H9 (cell line): ENCODE data around the gene IKBKG. TPM values are rescaled to one million over a fixed set of nuclear protein-coding genes. Genes with fewer than 3 reads are reported as not detected.

ENCODE experiments used
- DNase-seq: peaks from one replicate; pipeline ENCODE4 v3.0.0-alpha.2; 2017
- H2AFZ ChIP-seq: one replicate; pipeline ENCODE4 v1.6.1; 2013; ENCODE audit warnings: mild to moderate bottlenecking, low read length, control low read depth, moderate library complexity
- H2AK5ac ChIP-seq: 2 replicates; pipeline ENCODE4 v1.6.1; 2013; ENCODE audit warnings: low read length, control low read depth, mixed read lengths; ENCODE audit not compliant: insufficient read length
- H2BK120ac ChIP-seq: one replicate; pipeline ENCODE4 v1.6.1; 2013; ENCODE audit warnings: low read depth, mild to moderate bottlenecking, low read length, control low read depth, inconsistent platforms; ENCODE audit not compliant: poor library complexity, severe bottlenecking
- H2BK12ac ChIP-seq: 2 replicates; pipeline ENCODE4 v1.6.1; 2013; ENCODE audit warnings: low read length, control low read depth, mixed read lengths, low read depth; ENCODE audit not compliant: insufficient read length
- H2BK15ac ChIP-seq: 2 replicates; pipeline ENCODE4 v1.6.1; 2013; ENCODE audit warnings: low read depth, low read length, control low read depth
- H2BK20ac ChIP-seq: one replicate; pipeline ENCODE4 v1.6.1; 2013; ENCODE audit warnings: low read depth, mild to moderate bottlenecking, low read length, control low read depth, inconsistent platforms; ENCODE audit not compliant: poor library complexity, severe bottlenecking
- H2BK5ac ChIP-seq: 2 replicates; pipeline ENCODE4 v1.6.1; 2013; ENCODE audit warnings: low read length, control low read depth, mixed read lengths; ENCODE audit not compliant: insufficient read length
- H3K14ac ChIP-seq: 2 replicates; pipeline ENCODE4 v1.6.1; 2013; ENCODE audit warnings: low read length, control low read depth; ENCODE audit not compliant: insufficient read depth
- H3K18ac ChIP-seq: 2 replicates; pipeline ENCODE4 v1.6.1; 2013; ENCODE audit warnings: low read depth, mild to moderate bottlenecking, mixed read lengths, low read length, control low read depth; ENCODE audit not compliant: insufficient read length
- H3K23ac ChIP-seq: 2 replicates; pipeline ENCODE4 v1.6.1; 2013; ENCODE audit warnings: low read length, control low read depth, mixed read lengths, low read depth; ENCODE audit not compliant: insufficient read length
- H3K23me2 ChIP-seq: 2 replicates; pipeline ENCODE4 v1.6.1; 2013; ENCODE audit warnings: low read depth, mild to moderate bottlenecking, mixed read lengths, low read length, control low read depth; ENCODE audit not compliant: insufficient read length, poor library complexity, severe bottlenecking
- H3K27ac ChIP-seq: 2 replicates; pipeline ENCODE4 v1.5.1; 2013; ENCODE audit warnings: low read length, control low read depth, mixed read lengths, low read depth; ENCODE audit not compliant: insufficient read length
- H3K27me3 ChIP-seq: 2 replicates; pipeline ENCODE4 v1.6.1; 2013; ENCODE audit warnings: low read length, control low read depth, inconsistent platforms; ENCODE audit not compliant: insufficient read depth
- H3K4ac ChIP-seq: 2 replicates; pipeline ENCODE4 v1.6.1; 2013; ENCODE audit warnings: low read depth, mild to moderate bottlenecking, control low read depth, inconsistent platforms, low read length, moderate library complexity
- H3K4me1 ChIP-seq: 2 replicates; pipeline ENCODE4 v1.6.1; 2013; ENCODE audit warnings: low read length, control low read depth, inconsistent platforms; ENCODE audit not compliant: insufficient read depth
- H3K4me2 ChIP-seq: 2 replicates; pipeline ENCODE4 v1.6.1; 2013; ENCODE audit warnings: low read length, control low read depth, mixed read lengths; ENCODE audit not compliant: insufficient read length, insufficient read depth
- H3K56ac ChIP-seq: 2 replicates; pipeline ENCODE4 v1.6.1; 2013; ENCODE audit warnings: low read depth, mild to moderate bottlenecking, mixed read lengths, low read length, control low read depth; ENCODE audit not compliant: insufficient read length
- H3K79me1 ChIP-seq: 2 replicates; pipeline ENCODE4 v1.6.1; 2013; ENCODE audit warnings: low read depth, mild to moderate bottlenecking, moderate library complexity, low read length, control low read depth, inconsistent platforms; ENCODE audit not compliant: insufficient read depth, poor library complexity, severe bottlenecking
- H3K79me2 ChIP-seq: 2 replicates; pipeline ENCODE4 v1.6.1; 2013; ENCODE audit warnings: low read length, control low read depth, inconsistent platforms; ENCODE audit not compliant: insufficient read depth
- H3K9ac ChIP-seq: 2 replicates; pipeline ENCODE4 v1.6.1; 2013; ENCODE audit warnings: low read length, control low read depth, mixed read lengths; ENCODE audit not compliant: insufficient read length; ENCODE audit errors: extremely low read depth
- H3K9me3 ChIP-seq: one replicate; pipeline ENCODE4 v1.6.1; 2013; ENCODE audit warnings: low read depth, low read length, inconsistent platforms; ENCODE audit not compliant: control insufficient read depth
- H3T11ph ChIP-seq: one replicate; pipeline ENCODE4 v1.6.1; 2013; ENCODE audit warnings: mild to moderate bottlenecking, low read length, control low read depth, inconsistent platforms
- H4K20me1 ChIP-seq: one replicate; pipeline ENCODE4 v1.6.1; 2013; ENCODE audit not compliant: control insufficient read depth, insufficient read length, insufficient read depth
- H4K5ac ChIP-seq: 2 replicates; pipeline ENCODE4 v1.6.1; 2013; ENCODE audit warnings: low read depth, mild to moderate bottlenecking, mixed read lengths, low read length, control low read depth; ENCODE audit not compliant: insufficient read length
- H4K8ac ChIP-seq: replicated peaks from 2 replicates; pipeline ENCODE4 v1.6.1; 2013; ENCODE audit warnings: low read length, control low read depth, mixed read lengths, low read depth; ENCODE audit not compliant: insufficient read length
- H4K91ac ChIP-seq: 2 replicates; pipeline ENCODE4 v1.6.1; 2013; ENCODE audit warnings: low read depth, mild to moderate bottlenecking, moderate library complexity, mixed read lengths, low read length, control low read depth; ENCODE audit not compliant: insufficient read length
- H3K27ac Mint-ChIP-seq, 3 experiments: 2 replicates in 2 of 3; 3 replicates in 1 of 3; pipeline ENCODE4 v1.8.0; 2020 to 2021; ENCODE audit warnings: mixed read lengths in 3 of 3, mild to moderate bottlenecking in 1 of 3, moderate library complexity in 1 of 3
- H3K27me3 Mint-ChIP-seq: 2 replicates; pipeline ENCODE4 v1.8.0; 2021; ENCODE audit warnings: low read depth, mild to moderate bottlenecking, moderate library complexity, mixed read lengths
- H3K36me3 Mint-ChIP-seq, 3 experiments: 2 replicates in 2 of 3; 3 replicates in 1 of 3; pipeline ENCODE4 v1.8.0; 2020 to 2021; ENCODE audit warnings: low read depth in 3 of 3, mixed read lengths in 3 of 3; ENCODE audit not compliant: insufficient read depth in 1 of 3
- H3K4me1 Mint-ChIP-seq, 2 experiments: 2 replicates each; pipeline ENCODE4 v1.8.0; 2020; ENCODE audit warnings: mixed read lengths in 2 of 2
- H3K4me3 Mint-ChIP-seq, 2 experiments: 2 replicates in 1 of 2; 3 replicates in 1 of 2; pipeline ENCODE4 v1.8.0; 2020 to 2021; ENCODE audit warnings: mild to moderate bottlenecking in 2 of 2, mixed read lengths in 2 of 2, moderate library complexity in 1 of 2
- H3K9me3 Mint-ChIP-seq, 2 experiments: 2 replicates in 1 of 2; 3 replicates in 1 of 2; pipeline ENCODE4 v1.8.0; 2020; ENCODE audit warnings: mild to moderate bottlenecking in 2 of 2, mixed read lengths in 2 of 2, moderate library complexity in 1 of 2
- WGBS: extraction: QIAGEN DNeasy Blood & Tissue Kit; methylation state at CpG from one replicate; pipeline ENCODE4 v1.1.7; 2013; ENCODE audit warnings: missing lambda C conversion rate, low lambda C conversion rate, mixed read lengths; ENCODE audit not compliant: insufficient read length; ENCODE audit errors: extremely low coverage; 5-methylcytosine and 5-hydroxymethylcytosine counted together
- total RNA-seq: library from RNA; stranded (reverse); gene quantifications from 2 replicates; pipeline ENCODE4 v1.2.1, GENCODE V29; 2021
- TF ChIP-seq, protein P1 (sequence below): fragments of 200-600 bp; sonication (generic); conservative IDR thresholded peaks from 3 replicates; pipeline ENCODE4 v1.8.0; 2021; ENCODE audit warnings: antibody characterized with exemption, mild to moderate bottlenecking

IKBKG gene
- total RNA-seq, 1 experiment from 2014 or later, result 17.8 TPM

DNA sequence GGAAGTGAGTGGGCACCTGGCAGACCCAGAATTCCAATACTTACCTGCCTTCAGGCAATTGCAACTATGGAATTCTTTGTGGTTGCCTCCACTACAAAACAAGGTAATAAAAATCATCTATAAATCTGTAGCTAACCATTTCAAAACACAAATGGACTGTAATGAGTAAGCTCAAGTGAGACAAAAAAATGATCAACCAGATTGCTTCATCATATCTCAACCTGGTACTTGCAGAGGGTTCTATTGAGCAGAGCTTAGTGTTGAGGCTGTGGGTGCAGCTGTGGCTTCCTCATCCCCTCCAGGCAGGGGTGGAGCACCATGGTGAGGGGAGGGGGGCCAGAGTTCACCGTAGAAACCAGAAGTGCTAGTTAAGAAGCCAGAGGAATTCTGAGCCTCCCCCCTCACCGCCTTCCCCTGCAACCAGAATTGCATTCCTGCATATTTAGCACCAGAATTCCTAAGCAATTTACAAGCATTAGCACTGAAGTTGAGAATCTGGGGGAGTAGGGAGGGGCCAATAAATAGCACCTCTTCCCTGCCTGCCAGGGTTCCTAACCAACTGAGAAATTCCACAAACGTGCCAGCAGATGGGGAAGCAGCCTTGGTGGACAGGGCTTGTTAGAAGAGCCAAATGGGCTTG lies 49.0 kb downstream of the IKBKG start:
- H2BK12ac ChIP-seq, result no peak overlapping the region
- Mint-ChIP-seq H3K27me3 (peaks cover 5% of the 10 kb centered on the region), H3K27ac (peak overlapping the region in 2 of 3 experiments; percentile 52 to 55; a peak in 1 of 7 replicates), H3K9me3 (peaks cover 86 to 87% of the 10 kb centered on the region in 2 experiments), H3K4me1 (peaks cover 14 to 20% of the 10 kb centered on the region in 2 experiments), H3K4me3 (no peak overlapping the region), H3K36me3 (peaks cover 21 to 23% (median 21%) of the 10 kb centered on the region in 3 experiments)
- no peak overlapping the region for H2BK20ac ChIP-seq
- H3K14ac ChIP-seq, result no peak overlapping the region
- H3K23me2 ChIP-seq, result no peaks in the 10 kb centered on the region
- H2BK5ac ChIP-seq, result no peak overlapping the region
- TF ChIP-seq, protein P1, sequence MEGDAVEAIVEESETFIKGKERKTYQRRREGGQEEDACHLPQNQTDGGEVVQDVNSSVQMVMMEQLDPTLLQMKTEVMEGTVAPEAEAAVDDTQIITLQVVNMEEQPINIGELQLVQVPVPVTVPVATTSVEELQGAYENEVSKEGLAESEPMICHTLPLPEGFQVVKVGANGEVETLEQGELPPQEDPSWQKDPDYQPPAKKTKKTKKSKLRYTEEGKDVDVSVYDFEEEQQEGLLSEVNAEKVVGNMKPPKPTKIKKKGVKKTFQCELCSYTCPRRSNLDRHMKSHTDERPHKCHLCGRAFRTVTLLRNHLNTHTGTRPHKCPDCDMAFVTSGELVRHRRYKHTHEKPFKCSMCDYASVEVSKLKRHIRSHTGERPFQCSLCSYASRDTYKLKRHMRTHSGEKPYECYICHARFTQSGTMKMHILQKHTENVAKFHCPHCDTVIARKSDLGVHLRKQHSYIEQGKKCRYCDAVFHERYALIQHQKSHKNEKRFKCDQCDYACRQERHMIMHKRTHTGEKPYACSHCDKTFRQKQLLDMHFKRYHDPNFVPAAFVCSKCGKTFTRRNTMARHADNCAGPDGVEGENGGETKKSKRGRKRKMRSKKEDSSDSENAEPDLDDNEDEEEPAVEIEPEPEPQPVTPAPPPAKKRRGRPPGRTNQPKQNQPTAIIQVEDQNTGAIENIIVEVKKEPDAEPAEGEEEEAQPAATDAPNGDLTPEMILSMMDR, result peak; percentile 27; the same call in 1 of the 3 replicates
- no peak overlapping the region for H4K91ac ChIP-seq
- no peak overlapping the region for H4K5ac ChIP-seq
- WGBS, result no CpG with 5 or more reads among the region's 3 CpGs
- H2BK120ac ChIP-seq, result no peak overlapping the region
- H3K4me2 ChIP-seq, result no peak overlapping the region
- H3T11ph ChIP-seq, result no peak overlapping the region
- peaks cover 69% of the 10 kb centered on the region for H3K9me3 ChIP-seq
- H3K18ac ChIP-seq, result no peak overlapping the region
- no peaks in the 10 kb centered on the region for H3K79me1 ChIP-seq
- no peak overlapping the region for H3K9ac ChIP-seq
- no peaks in the 10 kb centered on the region for H4K20me1 ChIP-seq
- no peak overlapping the region for H2AFZ ChIP-seq
- no peak overlapping the region for H3K56ac ChIP-seq
- no peak overlapping the region for H4K8ac ChIP-seq
- H2AK5ac ChIP-seq, result no peak overlapping the region
- peak overlapping the region; percentile 22 for H3K27ac ChIP-seq
- H3K4ac ChIP-seq, result no peak overlapping the region
- no peak overlapping the region for H3K23ac ChIP-seq
- H3K79me2 ChIP-seq, result no peaks in the 10 kb centered on the region
- H3K4me1 ChIP-seq, result no peaks in the 10 kb centered on the region
- no peaks in the 10 kb centered on the region for H3K27me3 ChIP-seq
- peak; percentile 87 for DNase-seq
- H2BK15ac ChIP-seq, result no peak overlapping the region
